WTC11 (cell line): Measurements from ENCODE around the gene OOSP1.
"Not testable (repeated sequence)": the region's sequence is repeated elsewhere in the genome, so short reads cannot be mapped to it uniquely, and the experiment has no call there.

Experiments used
- JUN ChIP-seq: sonication (generic); formaldehyde crosslinking; IDR thresholded peaks from 2 replicates; pipeline ENCODE4 v1.8.0; 2023; ENCODE audit warnings: mild to moderate bottlenecking, missing genetic modification reagents
- NR3C1 ChIP-seq: sonication (generic); formaldehyde crosslinking; conservative IDR thresholded peaks from 2 replicates; pipeline ENCODE4 v1.8.1; 2023; ENCODE audit warnings: low read depth, mild to moderate bottlenecking, missing genetic modification reagents
- ZNF232 ChIP-seq: sonication (generic); formaldehyde crosslinking; IDR thresholded peaks from 2 replicates; pipeline ENCODE4 v1.8.0; 2022; ENCODE audit warnings: mild to moderate bottlenecking, missing genetic modification reagents
- TF ChIP-seq, protein P1 (sequence below): fragments of 200-600 bp; IDR thresholded peaks from 2 replicates; pipeline ENCODE4 v1.8.0; 2022; ENCODE audit warnings: antibody characterized with exemption
- TF ChIP-seq, protein P2 (sequence below): sonication (generic); formaldehyde crosslinking; IDR thresholded peaks from 2 replicates; pipeline ENCODE4 v1.8.1; 2022; ENCODE audit warnings: low read depth, mild to moderate bottlenecking, moderate library complexity, missing genetic modification reagents, borderline replicate concordance
- TF ChIP-seq, protein P3 (sequence below): sonication (generic); formaldehyde crosslinking; conservative IDR thresholded peaks from 2 replicates; pipeline ENCODE4 v1.8.1; 2022; ENCODE audit warnings: mild to moderate bottlenecking, missing genetic modification reagents
- TF ChIP-seq, protein P4 (sequence below): sonication (generic); formaldehyde crosslinking; IDR thresholded peaks from 2 replicates; pipeline ENCODE4 v1.8.0; 2022; ENCODE audit warnings: missing genetic modification reagents

DNA sequence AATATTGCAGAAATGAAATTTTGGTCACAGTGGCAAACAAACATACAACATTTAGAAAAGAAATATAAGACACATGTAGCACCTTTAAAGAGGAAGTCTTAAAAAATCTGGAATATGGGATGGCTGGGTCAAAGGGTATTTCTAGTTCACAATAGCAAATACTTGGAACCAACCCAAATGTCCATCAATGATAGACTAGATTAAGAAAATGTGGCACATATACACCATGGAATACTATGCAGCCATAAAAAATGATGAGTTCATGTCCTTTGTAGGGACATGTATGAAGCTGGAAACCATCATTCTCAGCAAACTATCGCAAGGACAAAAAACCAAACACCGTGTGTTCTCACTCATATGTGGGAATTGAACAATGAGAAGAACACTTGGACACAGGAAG is 34.7 kb upstream of the OOSP1 start:
- TF ChIP-seq, protein P1, sequence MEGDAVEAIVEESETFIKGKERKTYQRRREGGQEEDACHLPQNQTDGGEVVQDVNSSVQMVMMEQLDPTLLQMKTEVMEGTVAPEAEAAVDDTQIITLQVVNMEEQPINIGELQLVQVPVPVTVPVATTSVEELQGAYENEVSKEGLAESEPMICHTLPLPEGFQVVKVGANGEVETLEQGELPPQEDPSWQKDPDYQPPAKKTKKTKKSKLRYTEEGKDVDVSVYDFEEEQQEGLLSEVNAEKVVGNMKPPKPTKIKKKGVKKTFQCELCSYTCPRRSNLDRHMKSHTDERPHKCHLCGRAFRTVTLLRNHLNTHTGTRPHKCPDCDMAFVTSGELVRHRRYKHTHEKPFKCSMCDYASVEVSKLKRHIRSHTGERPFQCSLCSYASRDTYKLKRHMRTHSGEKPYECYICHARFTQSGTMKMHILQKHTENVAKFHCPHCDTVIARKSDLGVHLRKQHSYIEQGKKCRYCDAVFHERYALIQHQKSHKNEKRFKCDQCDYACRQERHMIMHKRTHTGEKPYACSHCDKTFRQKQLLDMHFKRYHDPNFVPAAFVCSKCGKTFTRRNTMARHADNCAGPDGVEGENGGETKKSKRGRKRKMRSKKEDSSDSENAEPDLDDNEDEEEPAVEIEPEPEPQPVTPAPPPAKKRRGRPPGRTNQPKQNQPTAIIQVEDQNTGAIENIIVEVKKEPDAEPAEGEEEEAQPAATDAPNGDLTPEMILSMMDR: not testable (repeated sequence)
- not testable (repeated sequence) for TF ChIP-seq NR3C1; JUN (CRISPR knock-in tag); ZNF232 (CRISPR knock-in tag)
- TF ChIP-seq, protein P2, sequence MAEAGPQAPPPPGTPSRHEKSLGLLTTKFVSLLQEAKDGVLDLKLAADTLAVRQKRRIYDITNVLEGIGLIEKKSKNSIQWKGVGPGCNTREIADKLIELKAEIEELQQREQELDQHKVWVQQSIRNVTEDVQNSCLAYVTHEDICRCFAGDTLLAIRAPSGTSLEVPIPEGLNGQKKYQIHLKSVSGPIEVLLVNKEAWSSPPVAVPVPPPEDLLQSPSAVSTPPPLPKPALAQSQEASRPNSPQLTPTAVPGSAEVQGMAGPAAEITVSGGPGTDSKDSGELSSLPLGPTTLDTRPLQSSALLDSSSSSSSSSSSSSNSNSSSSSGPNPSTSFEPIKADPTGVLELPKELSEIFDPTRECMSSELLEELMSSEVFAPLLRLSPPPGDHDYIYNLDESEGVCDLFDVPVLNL (CRISPR knock-in tag): not testable (repeated sequence)
- TF ChIP-seq, protein P3, sequence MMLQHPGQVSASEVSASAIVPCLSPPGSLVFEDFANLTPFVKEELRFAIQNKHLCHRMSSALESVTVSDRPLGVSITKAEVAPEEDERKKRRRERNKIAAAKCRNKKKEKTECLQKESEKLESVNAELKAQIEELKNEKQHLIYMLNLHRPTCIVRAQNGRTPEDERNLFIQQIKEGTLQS (CRISPR knock-in tag): not testable (repeated sequence)
- TF ChIP-seq, protein P4, sequence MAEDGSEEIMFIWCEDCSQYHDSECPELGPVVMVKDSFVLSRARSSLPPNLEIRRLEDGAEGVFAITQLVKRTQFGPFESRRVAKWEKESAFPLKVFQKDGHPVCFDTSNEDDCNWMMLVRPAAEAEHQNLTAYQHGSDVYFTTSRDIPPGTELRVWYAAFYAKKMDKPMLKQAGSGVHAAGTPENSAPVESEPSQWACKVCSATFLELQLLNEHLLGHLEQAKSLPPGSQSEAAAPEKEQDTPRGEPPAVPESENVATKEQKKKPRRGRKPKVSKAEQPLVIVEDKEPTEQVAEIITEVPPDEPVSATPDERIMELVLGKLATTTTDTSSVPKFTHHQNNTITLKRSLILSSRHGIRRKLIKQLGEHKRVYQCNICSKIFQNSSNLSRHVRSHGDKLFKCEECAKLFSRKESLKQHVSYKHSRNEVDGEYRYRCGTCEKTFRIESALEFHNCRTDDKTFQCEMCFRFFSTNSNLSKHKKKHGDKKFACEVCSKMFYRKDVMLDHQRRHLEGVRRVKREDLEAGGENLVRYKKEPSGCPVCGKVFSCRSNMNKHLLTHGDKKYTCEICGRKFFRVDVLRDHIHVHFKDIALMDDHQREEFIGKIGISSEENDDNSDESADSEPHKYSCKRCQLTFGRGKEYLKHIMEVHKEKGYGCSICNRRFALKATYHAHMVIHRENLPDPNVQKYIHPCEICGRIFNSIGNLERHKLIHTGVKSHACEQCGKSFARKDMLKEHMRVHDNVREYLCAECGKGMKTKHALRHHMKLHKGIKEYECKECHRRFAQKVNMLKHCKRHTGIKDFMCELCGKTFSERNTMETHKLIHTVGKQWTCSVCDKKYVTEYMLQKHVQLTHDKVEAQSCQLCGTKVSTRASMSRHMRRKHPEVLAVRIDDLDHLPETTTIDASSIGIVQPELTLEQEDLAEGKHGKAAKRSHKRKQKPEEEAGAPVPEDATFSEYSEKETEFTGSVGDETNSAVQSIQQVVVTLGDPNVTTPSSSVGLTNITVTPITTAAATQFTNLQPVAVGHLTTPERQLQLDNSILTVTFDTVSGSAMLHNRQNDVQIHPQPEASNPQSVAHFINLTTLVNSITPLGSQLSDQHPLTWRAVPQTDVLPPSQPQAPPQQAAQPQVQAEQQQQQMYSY (CRISPR knock-in tag): not testable (repeated sequence)
